GM19025 (cell line): ENCODE measurements around the gene FZD10.

Experiments used
- ATAC-seq: cut with Tn5 transposase; IDR thresholded peaks from one replicate; pipeline ENCODE4 v1.9.1; 2021; ENCODE audit warnings: mild to moderate bottlenecking, low read depth, moderate library complexity; ENCODE audit not compliant: unreplicated experiment

FZD10 gene

GRCh38 chr12:130162267-130162666 lies at the start of gene FZD10:
Gene FZD10, plus strand, starts transcription at chr12:130162464. Its CDS starts 479 bp downstream, at chr12:130162943.
- no peak for ATAC-seq

GRCh38 chr12:130114952-130115351 lies 47.3 kb upstream of the FZD10 start:
- ATAC-seq, result no peak

- no peak for ATAC-seq
Measured at GRCh38 chr12:130115646-130116045, 46.6 kb upstream of the FZD10 start.

GRCh38 chr12:130116791-130117190 lies 45.5 kb upstream of the FZD10 start:
- no peak for ATAC-seq

- no peak for ATAC-seq
Measured at GRCh38 chr12:130117233-130117632, 45.0 kb upstream of the FZD10 start.

- ATAC-seq, result no peak
Measured at GRCh38 chr12:130117701-130118100, 44.6 kb upstream of the FZD10 start.

GRCh38 chr12:130118181-130118580 lies 44.1 kb upstream of the FZD10 start:
- no peak for ATAC-seq

- ATAC-seq, result no peak
Measured at GRCh38 chr12:130119241-130119861, 42.9 kb upstream of the FZD10 start.

- ATAC-seq, result no peak
Measured at GRCh38 chr12:130120012-130120805, 42.1 kb upstream of the FZD10 start.

- no peak for ATAC-seq
Measured at GRCh38 chr12:130121226-130122000, 40.9 kb upstream of the FZD10 start.

- ATAC-seq, result no peak
Measured at GRCh38 chr12:130122356-130122755, 39.9 kb upstream of the FZD10 start.

GRCh38 chr12:130124106-130124505 lies 38.2 kb upstream of the FZD10 start:
- no peak for ATAC-seq

GRCh38 chr12:130124605-130125244 lies 37.5 kb upstream of the FZD10 start:
- no peak for ATAC-seq

- ATAC-seq, result no peak
Measured at GRCh38 chr12:130126023-130126432, 36.2 kb upstream of the FZD10 start.

- ATAC-seq, result no peak
Measured at GRCh38 chr12:130127532-130127911, 34.7 kb upstream of the FZD10 start.

GRCh38 chr12:130127912-130128789 lies 34.1 kb upstream of the FZD10 start:
- no peak for ATAC-seq

- no peak for ATAC-seq
Measured at GRCh38 chr12:130128790-130129735, 33.2 kb upstream of the FZD10 start.

GRCh38 chr12:130130346-130130745 lies 31.9 kb upstream of the FZD10 start:
- ATAC-seq, result no peak

- ATAC-seq, result no peak
Measured at GRCh38 chr12:130131025-130131424, 31.2 kb upstream of the FZD10 start.
